ENCODE data around the gene CDH23. TPM values are rescaled to one million over a fixed set of nuclear protein-coding genes. Genes with fewer than 3 reads are reported as not detected.

CDH23 gene
- total and polyA plus RNA-seq, 10 of the 15 experiments (the other 5 are each of a cell fraction or from before 2014, with no cell fraction given), result 0.09 to 0.40 (median 0.15) TPM; not detected in 1

DNA sequence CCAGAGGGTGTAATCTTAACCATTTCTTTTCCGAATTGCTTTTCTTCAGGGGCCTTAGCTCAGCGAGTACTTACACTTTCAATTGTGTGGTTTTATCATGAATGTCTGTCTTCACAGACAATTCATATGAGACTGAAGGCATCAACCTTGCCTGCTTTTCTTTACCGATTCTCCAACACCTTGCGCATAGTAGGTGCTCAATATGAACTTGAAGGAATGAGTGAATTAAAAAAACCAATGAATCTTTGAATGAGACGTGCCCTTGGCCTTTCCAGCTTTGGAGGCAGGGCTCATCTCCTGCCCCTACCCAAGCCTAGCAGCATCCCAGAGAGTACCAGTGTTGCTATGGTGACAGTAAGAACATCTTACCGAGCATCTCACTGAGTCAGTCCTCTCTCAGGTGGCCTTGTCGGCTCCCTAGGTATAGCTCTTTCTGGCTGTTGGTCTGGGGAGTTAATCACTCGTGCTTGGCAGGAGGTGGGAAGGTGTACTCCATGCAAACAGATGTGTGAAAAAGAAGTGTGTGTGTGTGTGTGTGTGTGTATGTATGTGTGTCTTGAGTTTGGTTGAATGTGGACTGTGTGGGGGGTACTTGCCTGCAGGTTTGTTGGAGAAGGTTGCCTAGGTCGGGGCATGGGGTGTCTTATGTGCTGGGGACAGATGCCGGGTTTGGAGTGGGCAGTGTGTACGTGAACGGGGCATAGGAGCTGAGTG, 215.1 kb downstream of the CDH23 start (continued):
- TF ChIP-seq, protein P1, sequence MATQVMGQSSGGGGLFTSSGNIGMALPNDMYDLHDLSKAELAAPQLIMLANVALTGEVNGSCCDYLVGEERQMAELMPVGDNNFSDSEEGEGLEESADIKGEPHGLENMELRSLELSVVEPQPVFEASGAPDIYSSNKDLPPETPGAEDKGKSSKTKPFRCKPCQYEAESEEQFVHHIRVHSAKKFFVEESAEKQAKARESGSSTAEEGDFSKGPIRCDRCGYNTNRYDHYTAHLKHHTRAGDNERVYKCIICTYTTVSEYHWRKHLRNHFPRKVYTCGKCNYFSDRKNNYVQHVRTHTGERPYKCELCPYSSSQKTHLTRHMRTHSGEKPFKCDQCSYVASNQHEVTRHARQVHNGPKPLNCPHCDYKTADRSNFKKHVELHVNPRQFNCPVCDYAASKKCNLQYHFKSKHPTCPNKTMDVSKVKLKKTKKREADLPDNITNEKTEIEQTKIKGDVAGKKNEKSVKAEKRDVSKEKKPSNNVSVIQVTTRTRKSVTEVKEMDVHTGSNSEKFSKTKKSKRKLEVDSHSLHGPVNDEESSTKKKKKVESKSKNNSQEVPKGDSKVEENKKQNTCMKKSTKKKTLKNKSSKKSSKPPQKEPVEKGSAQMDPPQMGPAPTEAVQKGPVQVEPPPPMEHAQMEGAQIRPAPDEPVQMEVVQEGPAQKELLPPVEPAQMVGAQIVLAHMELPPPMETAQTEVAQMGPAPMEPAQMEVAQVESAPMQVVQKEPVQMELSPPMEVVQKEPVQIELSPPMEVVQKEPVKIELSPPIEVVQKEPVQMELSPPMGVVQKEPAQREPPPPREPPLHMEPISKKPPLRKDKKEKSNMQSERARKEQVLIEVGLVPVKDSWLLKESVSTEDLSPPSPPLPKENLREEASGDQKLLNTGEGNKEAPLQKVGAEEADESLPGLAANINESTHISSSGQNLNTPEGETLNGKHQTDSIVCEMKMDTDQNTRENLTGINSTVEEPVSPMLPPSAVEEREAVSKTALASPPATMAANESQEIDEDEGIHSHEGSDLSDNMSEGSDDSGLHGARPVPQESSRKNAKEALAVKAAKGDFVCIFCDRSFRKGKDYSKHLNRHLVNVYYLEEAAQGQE (IDR thresholded peaks at IDR 0.05; ENCODE audit: low read depth, low read length), result no peak
- TF ChIP-seq NFXL1 (IDR thresholded peaks at IDR 0.05; ENCODE audit: borderline replicate concordance) (no peak), DPF2 (IDR thresholded peaks at IDR 0.05) (no peak), NRF1 (conservative IDR thresholded peaks at IDR 0.05; ENCODE audit: low read depth, low read length) (no peak), NR2C1 (IDR thresholded peaks at IDR 0.05) (no peak), IKZF1 (conservative IDR thresholded peaks at IDR 0.05) (no peak), ZSCAN29 (IDR thresholded peaks at IDR 0.05) (no peak), POLR2A (IDR thresholded peaks at IDR 0.05; ENCODE audit: low read depth, low read length) (no peak)
- TF ChIP-seq, protein P2, sequence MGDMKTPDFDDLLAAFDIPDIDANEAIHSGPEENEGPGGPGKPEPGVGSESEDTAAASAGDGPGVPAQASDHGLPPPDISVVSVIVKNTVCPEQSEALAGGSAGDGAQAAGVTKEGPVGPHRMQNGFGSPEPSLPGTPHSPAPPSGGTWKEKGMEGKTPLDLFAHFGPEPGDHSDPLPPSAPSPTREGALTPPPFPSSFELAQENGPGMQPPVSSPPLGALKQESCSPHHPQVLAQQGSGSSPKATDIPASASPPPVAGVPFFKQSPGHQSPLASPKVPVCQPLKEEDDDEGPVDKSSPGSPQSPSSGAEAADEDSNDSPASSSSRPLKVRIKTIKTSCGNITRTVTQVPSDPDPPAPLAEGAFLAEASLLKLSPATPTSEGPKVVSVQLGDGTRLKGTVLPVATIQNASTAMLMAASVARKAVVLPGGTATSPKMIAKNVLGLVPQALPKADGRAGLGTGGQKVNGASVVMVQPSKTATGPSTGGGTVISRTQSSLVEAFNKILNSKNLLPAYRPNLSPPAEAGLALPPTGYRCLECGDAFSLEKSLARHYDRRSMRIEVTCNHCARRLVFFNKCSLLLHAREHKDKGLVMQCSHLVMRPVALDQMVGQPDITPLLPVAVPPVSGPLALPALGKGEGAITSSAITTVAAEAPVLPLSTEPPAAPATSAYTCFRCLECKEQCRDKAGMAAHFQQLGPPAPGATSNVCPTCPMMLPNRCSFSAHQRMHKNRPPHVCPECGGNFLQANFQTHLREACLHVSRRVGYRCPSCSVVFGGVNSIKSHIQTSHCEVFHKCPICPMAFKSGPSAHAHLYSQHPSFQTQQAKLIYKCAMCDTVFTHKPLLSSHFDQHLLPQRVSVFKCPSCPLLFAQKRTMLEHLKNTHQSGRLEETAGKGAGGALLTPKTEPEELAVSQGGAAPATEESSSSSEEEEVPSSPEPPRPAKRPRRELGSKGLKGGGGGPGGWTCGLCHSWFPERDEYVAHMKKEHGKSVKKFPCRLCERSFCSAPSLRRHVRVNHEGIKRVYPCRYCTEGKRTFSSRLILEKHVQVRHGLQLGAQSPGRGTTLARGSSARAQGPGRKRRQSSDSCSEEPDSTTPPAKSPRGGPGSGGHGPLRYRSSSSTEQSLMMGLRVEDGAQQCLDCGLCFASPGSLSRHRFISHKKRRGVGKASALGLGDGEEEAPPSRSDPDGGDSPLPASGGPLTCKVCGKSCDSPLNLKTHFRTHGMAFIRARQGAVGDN (IDR thresholded peaks at IDR 0.05), result no peak
- TF ChIP-seq, protein P3, sequence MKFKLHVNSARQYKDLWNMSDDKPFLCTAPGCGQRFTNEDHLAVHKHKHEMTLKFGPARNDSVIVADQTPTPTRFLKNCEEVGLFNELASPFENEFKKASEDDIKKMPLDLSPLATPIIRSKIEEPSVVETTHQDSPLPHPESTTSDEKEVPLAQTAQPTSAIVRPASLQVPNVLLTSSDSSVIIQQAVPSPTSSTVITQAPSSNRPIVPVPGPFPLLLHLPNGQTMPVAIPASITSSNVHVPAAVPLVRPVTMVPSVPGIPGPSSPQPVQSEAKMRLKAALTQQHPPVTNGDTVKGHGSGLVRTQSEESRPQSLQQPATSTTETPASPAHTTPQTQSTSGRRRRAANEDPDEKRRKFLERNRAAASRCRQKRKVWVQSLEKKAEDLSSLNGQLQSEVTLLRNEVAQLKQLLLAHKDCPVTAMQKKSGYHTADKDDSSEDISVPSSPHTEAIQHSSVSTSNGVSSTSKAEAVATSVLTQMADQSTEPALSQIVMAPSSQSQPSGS (IDR thresholded peaks at IDR 0.05; ENCODE audit: low read length), result no peak

Measured in GM12878 (cell line).